Bronchial epithelial cell (primary cell): ENCODE measurements around the gene TMEM120B. TPM values are rescaled to one million over a fixed set of nuclear protein-coding genes. Genes with fewer than 3 reads are reported as not detected.
"Not testable (repeated sequence)": the region's sequence is repeated elsewhere in the genome, so short reads cannot be mapped to it uniquely, and the experiment has no call there.

Source experiments
- DNase-seq: peaks from one replicate; pipeline ENCODE4 v3.0.0-alpha.2; 2010; ENCODE audit warnings: low read depth
- FAIRE-seq: peaks from 2 replicates; lab custom pipeline; 2011; peaks lifted over from hg19 to GRCh38; lab: Jason Lieb, UNC
- H3K27me3 ChIP-seq: 2 replicates; pipeline ENCODE4 v1.5.1; 2011; ENCODE audit warnings: low read length; ENCODE audit not compliant: control insufficient read depth, insufficient read depth
- H3K36me3 ChIP-seq: 2 replicates; pipeline ENCODE4 v1.5.1; 2011; ENCODE audit warnings: low read length; ENCODE audit not compliant: control insufficient read depth, insufficient read depth
- H3K4me3 ChIP-seq: 2 replicates; pipeline ENCODE4 v1.5.1; 2011; ENCODE audit warnings: mild to moderate bottlenecking, low read depth, low read length, control low read depth
- total RNA-seq: library from RNA; depleted of rRNA; stranded (reverse); fragments of >200 nt; gene quantifications from 2 replicates; pipeline ENCODE4 v1.2.1, GENCODE V29; 2014
- TF ChIP-seq, protein P1 (sequence below): IDR thresholded peaks from 2 replicates; pipeline ENCODE4 v1.5.1; 2011; ENCODE audit warnings: mild to moderate bottlenecking, moderate library complexity, low read length, control low read depth, inconsistent platforms; ENCODE audit not compliant: insufficient read depth, severe bottlenecking

Gene TMEM120B
- total RNA-seq, 1 donor from 2014 or later = 9.7 TPM

DNA sequence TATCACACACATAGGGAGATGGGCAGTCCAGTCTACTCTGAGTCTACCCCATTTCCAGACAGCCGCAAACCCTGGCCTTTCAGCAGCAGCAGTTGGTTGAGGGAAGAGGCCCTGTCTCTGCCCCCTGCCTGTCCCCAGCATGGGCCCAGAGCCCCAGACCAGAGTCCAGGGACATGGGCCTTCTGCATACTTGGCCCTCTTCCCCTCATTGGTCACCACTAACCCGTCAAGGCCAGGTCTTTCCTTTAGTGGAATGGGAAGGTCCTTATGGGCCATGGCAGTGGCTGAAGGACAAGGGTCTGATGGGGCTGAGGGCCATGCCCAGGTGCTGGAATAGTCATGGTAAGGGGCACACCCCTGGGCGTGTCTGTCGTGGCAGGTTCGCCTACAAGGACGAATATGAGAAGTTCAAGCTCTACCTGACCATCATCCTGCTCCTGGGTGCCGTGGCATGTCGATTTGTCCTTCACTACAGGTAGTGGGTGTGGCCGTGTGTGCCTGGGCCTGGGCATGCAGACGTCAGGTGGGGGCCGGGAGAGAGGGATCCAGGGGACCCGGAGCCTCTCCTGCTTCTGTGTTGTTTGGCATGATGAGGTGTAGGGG lies 39.3 kb downstream of the TMEM120B start:
- Histone ChIP-seq H3K36me3 (peaks cover 9% of the 10 kb centered on the region), H3K27me3 (no peaks in the 10 kb centered on the region), H3K4me3 (no peak overlapping the region)
- FAIRE-seq = peak; percentile 55
- TF ChIP-seq, protein P1, sequence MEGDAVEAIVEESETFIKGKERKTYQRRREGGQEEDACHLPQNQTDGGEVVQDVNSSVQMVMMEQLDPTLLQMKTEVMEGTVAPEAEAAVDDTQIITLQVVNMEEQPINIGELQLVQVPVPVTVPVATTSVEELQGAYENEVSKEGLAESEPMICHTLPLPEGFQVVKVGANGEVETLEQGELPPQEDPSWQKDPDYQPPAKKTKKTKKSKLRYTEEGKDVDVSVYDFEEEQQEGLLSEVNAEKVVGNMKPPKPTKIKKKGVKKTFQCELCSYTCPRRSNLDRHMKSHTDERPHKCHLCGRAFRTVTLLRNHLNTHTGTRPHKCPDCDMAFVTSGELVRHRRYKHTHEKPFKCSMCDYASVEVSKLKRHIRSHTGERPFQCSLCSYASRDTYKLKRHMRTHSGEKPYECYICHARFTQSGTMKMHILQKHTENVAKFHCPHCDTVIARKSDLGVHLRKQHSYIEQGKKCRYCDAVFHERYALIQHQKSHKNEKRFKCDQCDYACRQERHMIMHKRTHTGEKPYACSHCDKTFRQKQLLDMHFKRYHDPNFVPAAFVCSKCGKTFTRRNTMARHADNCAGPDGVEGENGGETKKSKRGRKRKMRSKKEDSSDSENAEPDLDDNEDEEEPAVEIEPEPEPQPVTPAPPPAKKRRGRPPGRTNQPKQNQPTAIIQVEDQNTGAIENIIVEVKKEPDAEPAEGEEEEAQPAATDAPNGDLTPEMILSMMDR = no peak
- DNase-seq = no peak

DNA sequence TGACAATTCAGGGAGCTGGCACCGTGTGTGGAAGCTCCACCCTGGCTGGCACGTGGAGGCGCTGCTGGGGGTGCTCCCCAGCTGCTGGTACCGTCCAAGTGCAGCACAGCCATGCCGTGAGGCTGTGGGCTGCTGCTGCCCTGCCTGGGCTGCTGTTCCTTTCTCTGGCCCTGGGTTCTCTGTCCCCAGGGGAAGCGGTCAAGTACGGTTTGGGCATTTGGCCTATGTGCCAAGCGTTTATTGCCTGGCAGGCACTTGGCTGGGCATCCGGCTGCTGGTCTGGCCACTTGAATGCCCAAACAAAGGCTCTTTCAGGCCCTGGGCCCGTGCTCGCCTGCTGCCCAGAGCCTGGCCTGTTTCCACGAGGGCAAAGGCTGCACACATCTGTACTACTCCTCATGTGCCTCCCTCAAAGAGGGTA lies 41.3 kb downstream of the TMEM120B start:
- TF ChIP-seq, protein P1 = no peak
- no peaks in the 10 kb centered on the region for H3K27me3 ChIP-seq
- peaks cover 7% of the 10 kb centered on the region for H3K36me3 ChIP-seq
- DNase-seq = no peak
- FAIRE-seq = no peak
- no peak overlapping the region for H3K4me3 ChIP-seq

DNA sequence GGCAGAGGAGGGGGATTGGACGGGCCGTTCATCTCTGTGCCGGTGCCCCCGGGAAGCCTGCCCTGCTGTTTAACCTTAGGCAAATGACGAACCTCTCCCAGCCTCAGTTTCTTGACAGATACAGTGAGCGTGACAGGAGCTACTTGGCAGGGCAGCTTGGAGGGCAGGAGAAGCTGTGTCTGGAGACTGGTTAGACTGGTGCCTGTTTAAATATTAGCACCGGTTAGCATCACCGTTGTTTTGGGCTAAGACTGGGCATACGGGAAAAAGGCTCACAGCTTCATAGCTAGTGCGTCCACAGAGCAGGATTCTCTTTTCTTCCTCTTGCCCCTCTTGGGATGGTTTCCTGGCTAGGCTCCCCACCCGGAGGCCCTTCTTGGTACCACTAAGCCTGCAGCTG lies 42.3 kb downstream of the TMEM120B start:
- FAIRE-seq = no peak
- no peak overlapping the region for H3K4me3 ChIP-seq
- TF ChIP-seq, protein P1 = no peak
- peaks cover 7% of the 10 kb centered on the region for H3K36me3 ChIP-seq
- no peaks in the 10 kb centered on the region for H3K27me3 ChIP-seq
- no peak for DNase-seq

DNA sequence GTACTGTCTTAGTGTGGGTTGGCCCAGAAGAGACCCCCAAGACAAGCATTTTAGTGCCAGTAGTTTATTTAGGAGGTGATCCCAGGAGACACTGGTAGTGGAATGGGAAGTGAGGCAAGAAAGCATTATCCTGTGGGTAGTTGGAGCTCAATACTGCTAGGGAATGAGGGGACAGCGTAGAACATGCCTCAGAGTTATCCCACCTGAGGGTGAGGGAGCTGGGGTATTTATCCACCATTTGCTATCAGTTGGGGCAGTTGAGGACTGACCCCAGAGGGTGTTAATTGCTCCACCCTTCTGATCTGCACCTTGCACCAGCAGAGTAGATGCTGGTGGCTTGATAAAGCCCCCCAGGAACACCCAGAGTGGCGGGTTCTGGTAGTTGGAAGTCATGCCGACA lies 43.0 kb downstream of the TMEM120B start:
- Histone ChIP-seq H3K36me3 (peaks cover 5% of the 10 kb centered on the region), H3K4me3 (no peak overlapping the region), H3K27me3 (no peaks in the 10 kb centered on the region)
- DNase-seq (no peak), FAIRE-seq (peak; percentile 88)
- TF ChIP-seq, protein P1 = no peak

DNA sequence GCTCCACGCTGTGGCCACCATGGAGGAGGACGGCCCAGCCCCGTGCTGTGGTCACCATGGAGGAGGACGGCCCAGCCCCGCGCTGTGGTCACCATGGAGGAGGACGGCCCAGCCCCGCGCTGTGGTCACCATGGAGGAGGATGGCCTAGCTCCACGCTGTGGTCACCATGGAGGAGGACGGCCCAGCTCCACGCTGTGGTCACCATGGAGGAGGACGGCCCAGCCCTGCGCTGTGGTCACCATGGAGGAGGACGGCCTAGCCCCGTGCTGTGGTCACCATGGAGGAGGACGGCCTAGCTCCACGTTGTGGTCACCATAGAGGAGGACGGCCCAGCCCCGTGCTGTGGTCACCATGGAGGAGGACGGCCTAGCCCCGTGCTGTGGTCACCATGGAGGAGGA lies 46.0 kb downstream of the TMEM120B start:
- H3K36me3 ChIP-seq, FAIRE-seq, DNase-seq: not testable (repeated sequence)

DNA sequence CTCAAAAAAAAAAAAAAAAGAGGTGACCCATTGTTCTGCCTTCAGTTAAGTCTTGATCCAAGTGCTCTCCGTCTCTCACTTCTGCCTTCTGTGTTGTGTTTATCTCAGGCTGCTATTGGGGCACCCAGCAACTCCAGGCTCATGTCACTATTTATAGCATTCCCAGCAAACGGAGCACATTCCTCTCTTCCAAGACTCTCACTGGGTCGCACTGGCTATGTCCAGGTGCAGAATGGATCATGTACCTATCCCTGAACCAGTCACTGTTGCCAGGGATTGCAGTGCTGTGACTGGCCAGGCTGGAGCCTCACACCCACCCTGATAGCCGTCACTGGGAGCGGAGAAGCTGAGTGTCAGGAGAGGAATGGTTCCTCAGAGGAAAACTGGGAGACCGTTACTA lies 49.7 kb downstream of the TMEM120B start:
- H3K27me3 ChIP-seq = no peaks in the 10 kb centered on the region
- DNase-seq (no peak), FAIRE-seq (no peak)
- TF ChIP-seq, protein P1 = no peak
- no peak overlapping the region for H3K4me3 ChIP-seq
- no peaks in the 10 kb centered on the region for H3K36me3 ChIP-seq

More for the DNA sequence above, 46.0 kb downstream of the TMEM120B start:
- not testable (repeated sequence) for H3K27me3 ChIP-seq, H3K4me3 ChIP-seq
